Measurements from ENCODE around the gene SLC4A1AP. TPM values are rescaled to one million over a fixed set of nuclear protein-coding genes. Genes with fewer than 3 reads are reported as not detected.
A peak's percentile ranks its signal among the peaks of the same experiment; 100 is the strongest.

SLC4A1AP gene
- polyA plus RNA-seq (2012; rRNA removed) = 9.4 and 9.8 TPM in 2 replicates
- polyA plus RNA-seq (2012; cell fraction: cytosol; rRNA removed) = 10.6 and 13.9 TPM in 2 replicates
- polyA plus RNA-seq (2012; cell fraction: nucleus; rRNA removed) = 8.7 and 11.4 TPM in 2 replicates

GRCh38 chr2:27663285-27664153 lies at the start of gene SLC4A1AP, which contains the start of gene SUPT7L:
TSS of gene SLC4A1AP (plus strand) at chr2:27663889. CDS start at chr2:27663915, 26 bp downstream.
TSS of gene SUPT7L (minus strand) at chr2:27663614. CDS start at chr2:27662192, 1,422 bp downstream.
- CTCF ChIA-PET = interaction anchor here (0.6 to 8.1 kb wide), 8 partner anchors 17 to 539 kb away, joined by 3 to 146 read pairs (median 4); no protein-coding TSS in a partner anchor
- Histone ChIP-seq H3K9ac (peak within 1 kb of the TSS; percentile 85), H3K36me3 (replicated peaks in 1 of 2; ENCODE audit: control insufficient read depth in 1 of 2, insufficient read depth in 2 of 2, low read length in 1 of 2) (peaks cover 40 to 51% of the 10 kb centered on the region in 2 experiments), H3K27ac (ENCODE audit: low read depth in 2 of 2, low read length in 1 of 2) (peak within 1 kb of the TSS; percentile 92 to 100), H3K79me2 (ENCODE audit: insufficient read depth) (peaks cover 58% of the 10 kb centered on the region), H3F3A (replicated peaks; ENCODE audit: insufficient read depth) (no peaks in the 10 kb centered on the region), H3K4me2 (peak within 1 kb of the TSS; percentile 99), H3K4me1 (ENCODE audit: control insufficient read depth in 1 of 2, insufficient read depth in 2 of 2, low read depth in 1 of 2, low read length in 1 of 2) (peaks cover 16 to 24% of the 10 kb centered on the region in 2 experiments; a peak in 3 of 4 replicates), H2AFZ (ENCODE audit: low read depth) (peak within 1 kb of the TSS; percentile 93), H3K9me2 (no peaks in the 10 kb centered on the region), H3K4me3 (ENCODE audit: low read depth in 2 of 2, low read length in 1 of 2) (peak within 1 kb of the TSS; percentile 91 to 99), H3K27me3 (ENCODE audit: insufficient read depth) (no peaks in the 10 kb centered on the region), H3K9me3 (no peaks in the 10 kb centered on the region), H4K20me1 (ENCODE audit: insufficient read depth) (no peaks in the 10 kb centered on the region)
- peak; percentile 85 for DNase-seq
- 0% methylated on average over 52 of the region's 56 CpGs for WGBS (ENCODE audit: low lambda C conversion rate)
- POLR2A ChIA-PET = interaction anchor here (0.6 to 1.8 kb wide), 6 partner anchors 18 to 254 kb away, joined by 3 to 10 read pairs (median 4); partner anchors contain the start of genes CCDC121, GPN1, NRBP1 and PPM1G
- TF ChIP-seq FOXJ3 (CRISPR knock-in tag; IDR thresholded peaks at IDR 0.05) = peak; percentile 60; the same call in 1 of the 2 replicates
- no peak for TF ChIP-seq CTCF (IDR thresholded peaks at IDR 0.05)
- peak; percentile 77 for TF ChIP-seq MXI1 (IDR thresholded peaks at IDR 0.05; ENCODE audit: low read depth, low read length)
- no peak for TF ChIP-seq EZH2phosphoT487 (IDR thresholded peaks at IDR 0.05; ENCODE audit: borderline replicate concordance, low read depth)
- TF ChIP-seq POLR2AphosphoS5 (IDR thresholded peaks at IDR 0.05; ENCODE audit: low read depth, low read length) = peak; percentile 88
- TF ChIP-seq USF1 (IDR thresholded peaks at IDR 0.05; ENCODE audit: borderline replicate concordance, low read depth) = peak; percentile 50; the same call in 1 of the 2 replicates
- peak; percentile 95 for TF ChIP-seq TAF1 (IDR thresholded peaks at IDR 0.05; ENCODE audit: borderline replicate concordance, low read depth, low read length)
- peak; percentile 2; the same call in 1 of the 2 replicates for TF ChIP-seq RCOR1 (IDR thresholded peaks at IDR 0.05; ENCODE audit: low read length)
- no peak for TF ChIP-seq RAD21 (IDR thresholded peaks at IDR 0.05; ENCODE audit: low read length)
- peak; percentile 27; the same call in 1 of the 2 replicates for TF ChIP-seq IRF3 (IDR thresholded peaks at IDR 0.05; ENCODE audit: low read depth, low read length)
- peak; percentile 87 for TF ChIP-seq CHD2 (IDR thresholded peaks at IDR 0.05; ENCODE audit: low read length, partially characterized antibody)
- TF ChIP-seq USF2 (IDR thresholded peaks at IDR 0.05; ENCODE audit: borderline replicate concordance, low read depth, low read length) = no peak
- TF ChIP-seq MAX (IDR thresholded peaks at IDR 0.05; ENCODE audit: low read depth) = peak; percentile 78
- no peak; the same call in 1 of the 2 replicates for TF ChIP-seq FOSL2 (IDR thresholded peaks at IDR 0.05; ENCODE audit: borderline replicate concordance, low read depth)
- peak; percentile 75 for TF ChIP-seq GATA2 (CRISPR knock-in tag; IDR thresholded peaks at IDR 0.05)
- TF ChIP-seq RFX5 (IDR thresholded peaks at IDR 0.05; ENCODE audit: low read length) = 0 out of 2 replicates have a peak, but pooled peaks have one; percentile 12
- TF ChIP-seq RXRA (IDR thresholded peaks at IDR 0.05; ENCODE audit: borderline replicate concordance, low read depth) = no peak
- peak; percentile 10; the same call in 1 of the 2 replicates for TF ChIP-seq PBX3 (IDR thresholded peaks at IDR 0.05)
- TF ChIP-seq NFIC (IDR thresholded peaks at IDR 0.05; ENCODE audit: borderline replicate concordance) = no peak; the same call in 1 of the 2 replicates
- peak; percentile 49; the same call in 1 of the 2 replicates for TF ChIP-seq ELF1 (IDR thresholded peaks at IDR 0.05)
- no peak for TF ChIP-seq ZBTB33 (IDR thresholded peaks at IDR 0.05; ENCODE audit: borderline replicate concordance, low read depth)

All from SK-N-SH (cell line).